ENCODE measurements around the gene CDK17. TPM values are rescaled to one million over a fixed set of nuclear protein-coding genes. Genes with fewer than 3 reads are reported as not detected.
A peak's percentile ranks its signal among the peaks of the same experiment; 100 is the strongest.
"Not testable (repeated sequence)": the region's sequence is repeated elsewhere in the genome, so short reads cannot be mapped to it uniquely, and the experiment has no call there.

Gene CDK17
- total and polyA plus RNA-seq, 2 donors (not counting 1 experiment from before 2014, with no cell fraction given), result 50.0 to 109 TPM

GRCh38 chr12:96404696-96405095 lies 4.5 kb upstream of the CDK17 start:
- TF ChIP-seq EZH2 (IDR thresholded peaks at IDR 0.05; ENCODE audit: low read length, missing control alignments) (no peak), CTCF (conservative IDR thresholded peaks at IDR 0.05 in 1 of 2, IDR thresholded peaks at IDR 0.05 in 1 of 2; ENCODE audit: low read depth in 1 of 2, low read length in 2 of 2) (no peak)
- Histone ChIP-seq H3K4me3 (replicated peaks in 1 of 4; ENCODE audit: control extremely low read depth in 1 of 4, insufficient read depth in 1 of 4, low read depth in 3 of 4, low read length in 4 of 4) (no peak overlapping the region), H3K9me3 (ENCODE audit: control insufficient read depth, insufficient read depth, low read depth, low read length) (no peaks in the 10 kb centered on the region), H4K20me1 (ENCODE audit: control insufficient read depth, extremely low read depth, insufficient read depth, low read length) (no peaks in the 10 kb centered on the region), H3K4me1 (ENCODE audit: control insufficient read depth, extremely low read depth, insufficient read depth, low read length) (peaks cover 5% of the 10 kb centered on the region), H3K9ac (ENCODE audit: insufficient read depth, low read length) (no peak overlapping the region), H2AFZ (ENCODE audit: low read length) (no peak overlapping the region), H3K36me3 (ENCODE audit: control insufficient read depth, insufficient read depth, low read length) (no peaks in the 10 kb centered on the region), H3K27ac (ENCODE audit: insufficient read depth, low read length) (no peak overlapping the region), H3K4me2 (ENCODE audit: extremely low read depth, insufficient read depth, low read length) (no peak overlapping the region), H3K27me3 (ENCODE audit: control insufficient read depth, insufficient read depth, low read length) (no peaks in the 10 kb centered on the region), H3K79me2 (ENCODE audit: control insufficient read depth, insufficient read depth, low read length) (peaks cover 4% of the 10 kb centered on the region)
- DNase-seq (ENCODE audit: low read depth in 2 of 2), result peak in 1 of 2 donors; percentile 59

GRCh38 chr12:96403870-96404269 lies 3.6 kb upstream of the CDK17 start:
- Histone ChIP-seq H3K36me3 (ENCODE audit: control insufficient read depth, insufficient read depth, low read length) (no peaks in the 10 kb centered on the region), H3K9ac (ENCODE audit: insufficient read depth, low read length) (no peak overlapping the region), H3K9me3 (ENCODE audit: control insufficient read depth, insufficient read depth, low read depth, low read length) (no peaks in the 10 kb centered on the region), H3K27me3 (ENCODE audit: control insufficient read depth, insufficient read depth, low read length) (no peaks in the 10 kb centered on the region), H2AFZ (ENCODE audit: low read length) (no peak overlapping the region), H3K79me2 (ENCODE audit: control insufficient read depth, insufficient read depth, low read length) (peaks cover 12% of the 10 kb centered on the region), H4K20me1 (ENCODE audit: control insufficient read depth, extremely low read depth, insufficient read depth, low read length) (no peaks in the 10 kb centered on the region), H3K4me2 (ENCODE audit: extremely low read depth, insufficient read depth, low read length) (no peak overlapping the region), H3K4me1 (ENCODE audit: control insufficient read depth, extremely low read depth, insufficient read depth, low read length) (peaks cover 5% of the 10 kb centered on the region), H3K27ac (ENCODE audit: insufficient read depth, low read length) (no peak overlapping the region), H3K4me3 (replicated peaks in 1 of 4; ENCODE audit: control extremely low read depth in 1 of 4, insufficient read depth in 1 of 4, low read depth in 3 of 4, low read length in 4 of 4) (no peak overlapping the region)
- TF ChIP-seq CTCF (conservative IDR thresholded peaks at IDR 0.05 in 1 of 2, IDR thresholded peaks at IDR 0.05 in 1 of 2; ENCODE audit: low read depth in 1 of 2, low read length in 2 of 2) (no peak), EZH2 (IDR thresholded peaks at IDR 0.05; ENCODE audit: low read length, missing control alignments) (no peak)
- DNase-seq (ENCODE audit: low read depth in 2 of 2), result no peak

- not testable (repeated sequence) for H3K4me3 ChIP-seq (replicated peaks in 1 of 4; ENCODE audit: control extremely low read depth in 1 of 4, insufficient read depth in 1 of 4, low read depth in 3 of 4, low read length in 4 of 4); H3K9ac ChIP-seq (ENCODE audit: insufficient read depth, low read length); H2AFZ ChIP-seq (ENCODE audit: low read length); H3K9me3 ChIP-seq (ENCODE audit: control insufficient read depth, insufficient read depth, low read depth, low read length); H3K36me3 ChIP-seq (ENCODE audit: control insufficient read depth, insufficient read depth, low read length); H3K4me1 ChIP-seq (ENCODE audit: control insufficient read depth, extremely low read depth, insufficient read depth, low read length); H3K4me2 ChIP-seq (ENCODE audit: extremely low read depth, insufficient read depth, low read length); H3K27me3 ChIP-seq (ENCODE audit: control insufficient read depth, insufficient read depth, low read length); DNase-seq (ENCODE audit: low read depth in 2 of 2); H4K20me1 ChIP-seq (ENCODE audit: control insufficient read depth, extremely low read depth, insufficient read depth, low read length)
- Histone ChIP-seq H3K27ac (ENCODE audit: insufficient read depth, low read length) (peak overlapping the region; percentile 97), H3K79me2 (ENCODE audit: control insufficient read depth, insufficient read depth, low read length) (peaks cover 25% of the 10 kb centered on the region)
These were observed 2.3 kb upstream of the CDK17 start for GRCh38 chr12:96402522-96402921.

Measured in fibroblast of lung (primary cell).